ENCODE results near the gene LRP3.

DNA sequence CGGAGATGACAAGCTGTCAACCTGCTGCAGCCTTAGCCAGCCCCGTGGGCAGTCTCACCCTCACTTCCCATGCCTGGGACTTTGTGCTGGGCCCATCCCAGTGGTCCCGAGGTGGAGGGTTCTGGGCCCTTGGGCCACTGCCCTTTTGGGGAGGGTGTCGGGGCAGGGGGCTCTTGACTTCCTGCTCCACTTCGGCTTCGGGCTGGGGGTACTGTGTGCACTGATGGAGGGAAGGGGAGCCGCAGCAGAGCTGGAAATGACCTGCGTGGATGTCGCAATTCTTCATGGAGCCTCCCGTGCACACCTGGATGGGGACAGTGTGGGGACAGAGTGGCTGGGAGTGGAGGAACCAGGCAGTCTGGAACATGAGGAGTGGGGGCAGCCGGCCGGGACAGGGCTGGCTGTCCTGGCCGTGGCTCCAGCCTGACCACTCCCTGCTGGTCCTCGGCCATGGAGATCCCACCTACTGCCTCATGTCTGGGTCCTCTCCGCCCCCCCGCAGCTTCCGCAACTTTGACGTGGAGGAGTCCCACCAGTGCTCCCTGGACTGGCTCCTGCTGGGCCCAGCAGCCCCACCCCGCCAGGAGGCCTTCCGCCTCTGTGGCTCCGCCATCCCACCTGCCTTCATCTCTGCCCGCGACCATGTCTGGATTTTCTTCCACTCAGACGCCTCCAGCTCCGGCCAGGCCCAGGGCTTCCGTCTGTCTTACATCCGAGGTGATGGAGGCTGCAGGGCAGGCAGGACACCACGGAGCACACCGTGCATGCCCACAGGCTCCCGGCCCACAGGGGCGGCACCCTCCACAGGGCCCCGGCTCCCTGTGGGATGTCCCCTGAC is 10.2 kb downstream of the LRP3 start:
- TF ChIP-seq, protein P1, sequence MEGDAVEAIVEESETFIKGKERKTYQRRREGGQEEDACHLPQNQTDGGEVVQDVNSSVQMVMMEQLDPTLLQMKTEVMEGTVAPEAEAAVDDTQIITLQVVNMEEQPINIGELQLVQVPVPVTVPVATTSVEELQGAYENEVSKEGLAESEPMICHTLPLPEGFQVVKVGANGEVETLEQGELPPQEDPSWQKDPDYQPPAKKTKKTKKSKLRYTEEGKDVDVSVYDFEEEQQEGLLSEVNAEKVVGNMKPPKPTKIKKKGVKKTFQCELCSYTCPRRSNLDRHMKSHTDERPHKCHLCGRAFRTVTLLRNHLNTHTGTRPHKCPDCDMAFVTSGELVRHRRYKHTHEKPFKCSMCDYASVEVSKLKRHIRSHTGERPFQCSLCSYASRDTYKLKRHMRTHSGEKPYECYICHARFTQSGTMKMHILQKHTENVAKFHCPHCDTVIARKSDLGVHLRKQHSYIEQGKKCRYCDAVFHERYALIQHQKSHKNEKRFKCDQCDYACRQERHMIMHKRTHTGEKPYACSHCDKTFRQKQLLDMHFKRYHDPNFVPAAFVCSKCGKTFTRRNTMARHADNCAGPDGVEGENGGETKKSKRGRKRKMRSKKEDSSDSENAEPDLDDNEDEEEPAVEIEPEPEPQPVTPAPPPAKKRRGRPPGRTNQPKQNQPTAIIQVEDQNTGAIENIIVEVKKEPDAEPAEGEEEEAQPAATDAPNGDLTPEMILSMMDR (IDR thresholded peaks at IDR 0.05), result no peak
- TF ChIP-seq POLR2A (IDR thresholded peaks at IDR 0.05), result no peak
